Heart left ventricle (tissue), 13 donors: ENCODE results near the gene FDX2.

Experiments
- POLR2A ChIP-seq, 2 donors: fragments of 450-650 bp; IDR thresholded peaks; one replicate each; pipeline ENCODE4 v1.6.1; 2017; ENCODE audit warnings: antibody characterized with exemption in 2 of 2, mild to moderate bottlenecking in 2 of 2, moderate library complexity in 2 of 2
- TF ChIP-seq, protein P1 (sequence below), 12 donors: fragments of 200-600 bp; sonication (generic) in 4 of 12; IDR thresholded peaks; one replicate each; pipeline versions ENCODE4 v1.5.0 to v1.8.0; 2018 to 2022; ENCODE audit warnings: antibody characterized with exemption in 12 of 12, mild to moderate bottlenecking in 5 of 12
- donor health status: ischemic (EF 13 %, LVEDD 7.1; RV severe dilation, severe dysfunction).
- donor health status: DM: no; HTN: yes; CAD: no.
- donor health status: DM: no; HTN: no; CAD: no.
- donor health status: ischemic (EF 25% LVEDD 6.9; RV normal size, moderate dysfunction).
- donor health status: ischemic (EF 25% LVEDD 5.7; RV mildly dilated, moderate dysfunction).
- donor health status: ischemic (EF 35%, LVEDD 5.7; RV mildly dilated, moderate dysfunction).
- donor health status: nonischemic (EF 11% LVEDD 7.7; RV severe dilation, severe dysfunction).
- donor health status: DM: yes; HTN: yes; CAD: no.
- donor health status: PGD.
- donor health status: ischemic (EF 29% LVEDD 5.4; RV normal size, mild dysfunction).
- donor health status: nonischemic (EF 23%, LVEDD 6.1; RV moderate dilation, normal function).

DNA sequence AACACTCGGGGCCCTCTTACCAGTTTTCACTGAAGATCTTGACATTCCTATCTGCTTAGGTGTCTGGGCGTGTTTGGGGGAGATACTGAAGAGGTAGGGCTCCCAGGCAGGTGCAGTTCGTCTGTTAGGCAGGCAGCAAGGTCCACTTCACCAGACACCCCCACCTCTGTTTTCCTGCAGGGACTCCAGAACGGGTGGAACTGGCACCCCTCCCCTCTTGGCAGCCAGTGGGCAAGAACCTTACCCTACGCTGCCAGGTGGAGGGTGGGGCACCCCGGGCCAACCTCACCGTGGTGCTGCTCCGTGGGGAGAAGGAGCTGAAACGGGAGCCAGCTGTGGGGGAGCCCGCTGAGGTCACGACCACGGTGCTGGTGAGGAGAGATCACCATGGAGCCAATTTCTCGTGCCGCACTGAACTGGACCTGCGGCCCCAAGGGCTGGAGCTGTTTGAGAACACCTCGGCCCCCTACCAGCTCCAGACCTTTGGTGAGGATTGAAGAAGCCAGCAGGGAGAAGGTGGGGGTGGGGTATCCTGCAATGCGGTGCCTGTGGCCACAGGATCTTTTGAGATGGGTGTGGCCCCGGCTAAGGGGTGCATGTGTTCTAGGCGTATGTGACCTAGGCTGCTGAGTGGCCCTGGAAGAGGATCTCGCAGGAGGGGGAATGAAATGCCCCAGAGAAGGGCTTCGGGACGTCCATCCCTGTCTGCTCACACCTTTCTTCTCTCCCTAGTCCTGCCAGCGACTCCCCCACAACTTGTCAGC is 32.3 kb downstream of the FDX2 start:
- TF ChIP-seq, protein P1, sequence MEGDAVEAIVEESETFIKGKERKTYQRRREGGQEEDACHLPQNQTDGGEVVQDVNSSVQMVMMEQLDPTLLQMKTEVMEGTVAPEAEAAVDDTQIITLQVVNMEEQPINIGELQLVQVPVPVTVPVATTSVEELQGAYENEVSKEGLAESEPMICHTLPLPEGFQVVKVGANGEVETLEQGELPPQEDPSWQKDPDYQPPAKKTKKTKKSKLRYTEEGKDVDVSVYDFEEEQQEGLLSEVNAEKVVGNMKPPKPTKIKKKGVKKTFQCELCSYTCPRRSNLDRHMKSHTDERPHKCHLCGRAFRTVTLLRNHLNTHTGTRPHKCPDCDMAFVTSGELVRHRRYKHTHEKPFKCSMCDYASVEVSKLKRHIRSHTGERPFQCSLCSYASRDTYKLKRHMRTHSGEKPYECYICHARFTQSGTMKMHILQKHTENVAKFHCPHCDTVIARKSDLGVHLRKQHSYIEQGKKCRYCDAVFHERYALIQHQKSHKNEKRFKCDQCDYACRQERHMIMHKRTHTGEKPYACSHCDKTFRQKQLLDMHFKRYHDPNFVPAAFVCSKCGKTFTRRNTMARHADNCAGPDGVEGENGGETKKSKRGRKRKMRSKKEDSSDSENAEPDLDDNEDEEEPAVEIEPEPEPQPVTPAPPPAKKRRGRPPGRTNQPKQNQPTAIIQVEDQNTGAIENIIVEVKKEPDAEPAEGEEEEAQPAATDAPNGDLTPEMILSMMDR (IDR thresholded peaks at IDR 0.05) = no peak
- no peak for TF ChIP-seq POLR2A (IDR thresholded peaks at IDR 0.05)
